VCaP (cell line): Measurements from ENCODE around the gene R3HCC1L.

Source experiments
- H3K27ac ChIP-seq: fragments of 450-650 bp; 2 replicates; pipeline ENCODE4 v1.5.1; 2017
- TF ChIP-seq, protein P1 (sequence below): fragments of 450-650 bp; conservative IDR thresholded peaks from 2 replicates; pipeline ENCODE4 v1.5.1; 2017; ENCODE audit warnings: mild to moderate bottlenecking, moderate library complexity

R3HCC1L gene

GRCh38 chr10:98096731-98097130 is 37.7 kb upstream of the R3HCC1L start:
- H3K27ac ChIP-seq = no peak overlapping the region
- TF ChIP-seq, protein P1, sequence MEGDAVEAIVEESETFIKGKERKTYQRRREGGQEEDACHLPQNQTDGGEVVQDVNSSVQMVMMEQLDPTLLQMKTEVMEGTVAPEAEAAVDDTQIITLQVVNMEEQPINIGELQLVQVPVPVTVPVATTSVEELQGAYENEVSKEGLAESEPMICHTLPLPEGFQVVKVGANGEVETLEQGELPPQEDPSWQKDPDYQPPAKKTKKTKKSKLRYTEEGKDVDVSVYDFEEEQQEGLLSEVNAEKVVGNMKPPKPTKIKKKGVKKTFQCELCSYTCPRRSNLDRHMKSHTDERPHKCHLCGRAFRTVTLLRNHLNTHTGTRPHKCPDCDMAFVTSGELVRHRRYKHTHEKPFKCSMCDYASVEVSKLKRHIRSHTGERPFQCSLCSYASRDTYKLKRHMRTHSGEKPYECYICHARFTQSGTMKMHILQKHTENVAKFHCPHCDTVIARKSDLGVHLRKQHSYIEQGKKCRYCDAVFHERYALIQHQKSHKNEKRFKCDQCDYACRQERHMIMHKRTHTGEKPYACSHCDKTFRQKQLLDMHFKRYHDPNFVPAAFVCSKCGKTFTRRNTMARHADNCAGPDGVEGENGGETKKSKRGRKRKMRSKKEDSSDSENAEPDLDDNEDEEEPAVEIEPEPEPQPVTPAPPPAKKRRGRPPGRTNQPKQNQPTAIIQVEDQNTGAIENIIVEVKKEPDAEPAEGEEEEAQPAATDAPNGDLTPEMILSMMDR = no peak

- TF ChIP-seq, protein P1 = no peak
- no peak overlapping the region for H3K27ac ChIP-seq
These were observed 37.3 kb upstream of the R3HCC1L start for GRCh38 chr10:98097175-98097574.

DNA sequence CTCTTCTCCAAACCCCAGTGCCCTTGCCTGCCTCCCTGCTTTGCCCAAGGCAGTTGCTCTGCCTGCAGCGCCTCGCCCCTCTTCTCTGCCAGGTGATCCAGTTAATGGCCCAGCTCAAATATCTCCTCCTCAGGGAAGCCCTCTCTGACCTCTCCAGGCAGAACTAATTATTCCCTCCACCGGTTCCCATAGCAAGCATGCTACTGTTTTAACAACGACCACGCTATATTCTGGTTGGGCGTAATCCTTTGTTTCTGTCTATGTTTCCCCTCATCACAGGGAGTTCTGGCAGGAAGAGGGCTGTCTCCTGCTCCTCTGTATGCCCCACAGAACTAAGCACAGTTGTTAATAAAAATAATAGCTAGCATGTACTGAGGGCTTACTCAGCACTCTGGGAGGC is 36.8 kb upstream of the R3HCC1L start:
- H3K27ac ChIP-seq = no peak overlapping the region
- TF ChIP-seq, protein P1 = no peak

GRCh38 chr10:98098247-98098646 is 36.2 kb upstream of the R3HCC1L start:
- H3K27ac ChIP-seq = no peak overlapping the region
- TF ChIP-seq, protein P1 = no peak

DNA sequence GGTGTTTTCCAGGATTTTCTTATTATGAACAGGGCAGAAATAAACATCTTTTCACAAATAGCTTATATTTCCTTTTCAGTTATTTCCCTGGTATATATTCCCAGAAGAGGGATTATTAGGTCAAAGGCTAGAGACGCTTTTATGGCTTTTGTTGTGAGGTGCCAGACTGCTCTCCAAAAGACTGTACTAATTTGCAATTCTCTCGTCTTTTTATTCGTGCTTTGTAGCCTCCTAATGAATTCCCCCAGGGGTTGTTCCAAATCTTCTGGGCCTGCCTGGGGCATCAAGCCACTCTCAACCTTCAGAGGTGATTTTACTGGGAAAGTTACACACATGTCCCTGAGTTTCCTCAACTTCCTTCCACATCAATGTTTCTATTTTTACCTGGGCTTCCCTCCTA is 34.0 kb upstream of the R3HCC1L start:
- TF ChIP-seq, protein P1 = no peak
- H3K27ac ChIP-seq = no peak overlapping the region

DNA sequence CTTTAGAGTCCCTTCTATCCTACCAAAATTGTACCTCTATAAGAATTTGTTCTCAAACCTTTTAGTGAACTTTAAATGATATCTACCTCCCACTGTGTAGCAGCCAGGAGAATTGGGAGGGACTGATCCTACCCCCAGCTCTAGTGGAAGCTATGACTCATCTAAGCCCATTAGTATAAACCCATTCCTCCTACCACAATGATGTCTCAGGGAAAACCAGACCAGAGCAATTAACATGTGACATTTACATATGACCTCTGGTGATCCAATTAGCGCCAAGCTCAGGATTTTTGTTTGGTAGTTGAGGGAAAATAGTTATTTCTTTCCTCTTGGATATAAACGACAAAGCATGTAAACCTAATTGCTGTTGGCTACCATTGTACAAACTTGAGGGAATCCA is 33.1 kb upstream of the R3HCC1L start:
- TF ChIP-seq, protein P1 = no peak
- no peak overlapping the region for H3K27ac ChIP-seq

- TF ChIP-seq, protein P1 = no peak
- H3K27ac ChIP-seq = no peak overlapping the region
These were observed 30.3 kb upstream of the R3HCC1L start for GRCh38 chr10:98104125-98104524.

GRCh38 chr10:98106531-98106930 is 27.9 kb upstream of the R3HCC1L start:
- no peak overlapping the region for H3K27ac ChIP-seq
- TF ChIP-seq, protein P1 = no peak
